22Rv1 (cell line): ENCODE results near the gene SLF2.

Experiments
- H3K27ac ChIP-seq: fragments of 450-650 bp; 2 replicates; pipeline ENCODE4 v1.5.1; 2017
- ZFX ChIP-seq: fragments of 450-650 bp; IDR thresholded peaks from 2 replicates; pipeline ENCODE4 v1.6.1; 2017; ENCODE audit warnings: antibody characterized with exemption, borderline replicate concordance
- TF ChIP-seq, protein P1 (sequence below): fragments of 450-650 bp; IDR thresholded peaks from 2 replicates; pipeline ENCODE4 v1.5.1; 2017; ENCODE audit warnings: mild to moderate bottlenecking

The SLF2 gene

DNA sequence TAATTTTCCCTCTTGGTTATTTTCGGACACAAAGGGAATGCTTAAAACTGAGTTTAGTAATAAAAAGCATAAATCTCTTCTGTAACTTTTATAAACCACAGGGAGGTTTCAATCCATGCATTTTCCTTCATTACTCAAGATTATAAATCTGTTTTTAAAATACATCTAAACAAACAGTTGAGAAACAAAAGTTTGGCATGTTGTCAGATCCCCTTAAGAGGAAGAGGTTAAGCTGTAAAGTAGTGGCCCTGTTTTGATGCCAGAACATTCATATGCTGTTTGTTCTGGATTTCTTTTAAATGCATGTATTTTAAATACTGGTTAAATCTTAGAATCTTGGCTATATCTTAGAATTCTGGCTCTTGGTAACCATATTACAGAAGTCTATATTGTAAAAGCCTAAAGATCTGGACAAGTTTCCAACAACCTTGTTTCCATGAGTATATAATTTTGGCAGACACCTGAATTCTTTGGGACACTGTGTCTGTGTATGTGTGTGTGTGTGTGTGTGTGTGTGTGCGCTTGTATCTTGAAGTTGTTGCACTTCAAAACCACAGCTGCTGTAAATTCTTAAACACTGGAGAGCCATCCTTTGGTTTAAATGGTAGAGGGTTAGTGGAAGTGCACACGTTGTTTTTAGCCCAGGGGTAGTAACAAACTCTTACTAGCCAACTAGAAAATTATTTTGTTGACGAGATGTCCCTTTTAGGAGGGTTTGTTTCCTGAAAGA lies 49.8 kb downstream of the SLF2 start:
- no peak overlapping the region for H3K27ac ChIP-seq
- TF ChIP-seq, protein P1, sequence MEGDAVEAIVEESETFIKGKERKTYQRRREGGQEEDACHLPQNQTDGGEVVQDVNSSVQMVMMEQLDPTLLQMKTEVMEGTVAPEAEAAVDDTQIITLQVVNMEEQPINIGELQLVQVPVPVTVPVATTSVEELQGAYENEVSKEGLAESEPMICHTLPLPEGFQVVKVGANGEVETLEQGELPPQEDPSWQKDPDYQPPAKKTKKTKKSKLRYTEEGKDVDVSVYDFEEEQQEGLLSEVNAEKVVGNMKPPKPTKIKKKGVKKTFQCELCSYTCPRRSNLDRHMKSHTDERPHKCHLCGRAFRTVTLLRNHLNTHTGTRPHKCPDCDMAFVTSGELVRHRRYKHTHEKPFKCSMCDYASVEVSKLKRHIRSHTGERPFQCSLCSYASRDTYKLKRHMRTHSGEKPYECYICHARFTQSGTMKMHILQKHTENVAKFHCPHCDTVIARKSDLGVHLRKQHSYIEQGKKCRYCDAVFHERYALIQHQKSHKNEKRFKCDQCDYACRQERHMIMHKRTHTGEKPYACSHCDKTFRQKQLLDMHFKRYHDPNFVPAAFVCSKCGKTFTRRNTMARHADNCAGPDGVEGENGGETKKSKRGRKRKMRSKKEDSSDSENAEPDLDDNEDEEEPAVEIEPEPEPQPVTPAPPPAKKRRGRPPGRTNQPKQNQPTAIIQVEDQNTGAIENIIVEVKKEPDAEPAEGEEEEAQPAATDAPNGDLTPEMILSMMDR: no peak
- no peak for TF ChIP-seq ZFX

- no peak overlapping the region for H3K27ac ChIP-seq
- TF ChIP-seq, protein P1: no peak
- no peak for TF ChIP-seq ZFX
These were observed 51.1 kb downstream of the SLF2 start for GRCh38 chr10:100963826-100964225.

DNA sequence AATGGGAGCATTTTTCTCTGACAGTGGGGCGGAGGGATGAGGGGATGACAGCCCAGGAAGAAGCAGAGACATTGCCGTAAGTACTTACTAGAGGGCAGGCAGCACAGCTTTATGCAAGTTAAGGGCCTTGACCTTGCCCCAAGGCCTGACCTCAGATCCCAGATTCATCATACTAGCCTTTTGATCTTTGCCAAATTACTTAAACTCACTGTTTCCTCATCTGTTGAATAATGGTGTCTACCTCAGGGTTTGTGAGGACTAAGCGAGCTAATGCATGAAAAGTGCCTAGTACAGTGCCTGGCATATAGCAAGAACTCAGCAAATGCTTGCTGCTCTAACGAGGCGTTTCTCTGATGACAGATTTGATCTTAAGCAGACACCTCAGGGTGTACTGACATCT lies 53.1 kb downstream of the SLF2 start:
- no peak overlapping the region for H3K27ac ChIP-seq
- no peak for TF ChIP-seq ZFX
- TF ChIP-seq, protein P1: no peak

DNA sequence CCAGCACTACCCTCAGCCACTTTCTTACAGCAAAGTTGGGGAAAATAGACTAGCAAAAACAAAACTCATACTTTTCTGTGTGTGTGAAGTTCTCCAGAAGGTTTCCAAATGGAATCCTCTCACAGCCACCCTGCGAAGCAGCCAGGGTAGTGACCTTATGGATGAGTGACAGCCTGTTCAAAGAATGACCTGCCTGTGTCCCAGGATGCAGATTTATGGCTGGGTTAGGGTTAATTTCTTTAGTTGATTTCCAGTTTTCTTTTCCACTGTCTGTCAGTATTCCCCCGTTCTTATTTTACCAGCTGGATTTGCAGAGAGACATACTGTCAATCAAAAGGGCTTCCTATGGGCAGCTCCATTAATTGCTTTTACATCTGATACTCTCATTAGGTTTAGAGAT lies 54.1 kb downstream of the SLF2 start:
- TF ChIP-seq, protein P1: no peak
- TF ChIP-seq ZFX: no peak
- peak overlapping the region; percentile 15; the same call in 1 of the 2 replicates for H3K27ac ChIP-seq

DNA sequence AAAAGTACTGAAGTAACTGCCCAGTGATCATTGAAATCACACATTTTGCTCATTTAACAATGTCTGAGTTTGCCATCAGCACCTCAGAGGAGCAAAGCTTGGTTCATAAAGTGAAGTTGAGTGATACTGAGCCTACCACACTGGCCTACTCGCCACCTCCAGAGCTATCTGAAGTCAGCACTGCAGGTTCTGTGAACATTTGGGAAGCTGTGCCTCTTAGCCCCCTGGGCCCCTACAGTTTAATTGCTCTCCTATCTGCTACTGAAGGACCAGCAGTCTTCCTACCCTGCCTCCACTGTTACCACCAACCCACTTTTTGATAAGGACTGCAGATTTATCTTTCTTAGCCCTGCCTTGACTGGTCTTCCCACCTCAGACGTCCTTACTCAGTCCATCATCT lies 54.6 kb downstream of the SLF2 start:
- TF ChIP-seq ZFX: no peak
- TF ChIP-seq, protein P1: no peak
- peak overlapping the region; percentile 15; the same call in 1 of the 2 replicates for H3K27ac ChIP-seq

GRCh38 chr10:100968062-100968736 lies 55.4 kb downstream of the SLF2 start:
- peak overlapping the region; percentile 15 for H3K27ac ChIP-seq
- TF ChIP-seq, protein P1: no peak
- TF ChIP-seq ZFX: no peak

- H3K27ac ChIP-seq: peak overlapping the region; percentile 15; the same call in 1 of the 2 replicates
These were observed 56.1 kb downstream of the SLF2 start for GRCh38 chr10:100968863-100969186.

More at GRCh38 chr10:100968863-100969186, 56.1 kb downstream of the SLF2 start:
- no peak for TF ChIP-seq ZFX
- TF ChIP-seq, protein P1: no peak
